DND-41 (cell line): ENCODE results near the gene F10.

ENCODE experiments used
- CTCF ChIP-seq: IDR thresholded peaks from 2 replicates; pipeline ENCODE4 v1.5.1; 2012; ENCODE audit warnings: borderline replicate concordance, low read length, moderate library complexity, mild to moderate bottlenecking; ENCODE audit not compliant: poor library complexity, severe bottlenecking; ENCODE audit errors: extremely low read depth
- EZH2 ChIP-seq: IDR thresholded peaks from 3 replicates; pipeline ENCODE4 v1.6.1; 2012; ENCODE audit warnings: borderline replicate concordance, low read depth, mild to moderate bottlenecking, moderate library complexity, low read length, inconsistent platforms; ENCODE audit not compliant: severe bottlenecking

GRCh38 chr13:113096052-113096744 is 26.4 kb upstream of the F10 start:
- no peak for TF ChIP-seq CTCF
- no peak for TF ChIP-seq EZH2
